Left ventricle myocardium inferior (tissue), 1 donor: Measurements from ENCODE around the gene EIF6. TPM values are rescaled to one million over a fixed set of nuclear protein-coding genes. Genes with fewer than 3 reads are reported as not detected.

Experiments used
- DNase-seq: peaks from one replicate; pipeline ENCODE4 v3.0.0-alpha.2; 2020
- H3K27ac ChIP-seq: fragments of 200-600 bp; replicated peaks from 2 replicates; pipeline ENCODE4 v1.8.0; 2021
- H3K27me3 ChIP-seq: fragments of 200-600 bp; 2 replicates; pipeline ENCODE4 v1.8.0; 2021; ENCODE audit warnings: low read depth
- H3K36me3 ChIP-seq: fragments of 200-600 bp; 2 replicates; pipeline ENCODE4 v1.8.0; 2021
- H3K4me1 ChIP-seq: fragments of 200-600 bp; 2 replicates; pipeline ENCODE4 v1.8.0; 2021
- H3K4me3 ChIP-seq: fragments of 200-600 bp; 2 replicates; pipeline ENCODE4 v1.8.0; 2021; ENCODE audit warnings: mild to moderate bottlenecking, moderate library complexity
- H3K9me3 ChIP-seq: fragments of 200-600 bp; replicated peaks from 2 replicates; pipeline ENCODE4 v1.8.0; 2021
- CTCF ChIP-seq: fragments of 200-600 bp; IDR thresholded peaks from 2 replicates; pipeline ENCODE4 v1.8.0; 2021; ENCODE audit warnings: antibody characterized with exemption, mild to moderate bottlenecking, borderline replicate concordance
- intact Hi-C: fragments of 100-400 bp; cut with micrococcal nuclease; formaldehyde crosslinking; loops from one replicate; pipeline ENCODE4 v1.11.0; 2022
- total RNA-seq: library from RNA; stranded (reverse); fragmentation: NEBNext Ultra II Directional; extraction: Animal tissue kit (Norgen Biotek cat#: 25700); gene quantifications from one replicate; pipeline ENCODE4 v1.2.1, GENCODE V29; 2021
- donor health status: DM: no; HTN: yes; CAD: no; lungs with severe emphysema.

Gene EIF6
- total RNA-seq, 1 donor from 2014 or later = 37.4 TPM

GRCh38 chr20:35303735-35304491 lies 19.3 kb upstream of the EIF6 start:
- H3K27ac ChIP-seq = no peak overlapping the region

GRCh38 chr20:35303382-35303734 lies 18.8 kb upstream of the EIF6 start:
- no peak overlapping the region for H3K27ac ChIP-seq
- no peak for TF ChIP-seq CTCF
- intact Hi-C loops = loop anchor here (10.0 kb wide), 1 partner anchor 141 kb away; no protein-coding TSS in a partner anchor

More at GRCh38 chr20:35303735-35304491, 19.3 kb upstream of the EIF6 start:
- peak; percentile 93 for TF ChIP-seq CTCF
- no peaks in the 10 kb centered on the region for H3K9me3 ChIP-seq
- intact Hi-C loops = loop anchor here (10.0 kb wide), 1 partner anchor 141 kb away; no protein-coding TSS in a partner anchor
- no peak overlapping the region for H3K4me3 ChIP-seq
- peaks cover 9% of the 10 kb centered on the region for H3K36me3 ChIP-seq
- DNase-seq = peak; percentile 71
- no peaks in the 10 kb centered on the region for H3K27me3 ChIP-seq
- peaks cover 29% of the 10 kb centered on the region for H3K4me1 ChIP-seq

GRCh38 chr20:35302421-35303335 lies 18.1 kb upstream of the EIF6 start:
- no peaks in the 10 kb centered on the region for H3K27me3 ChIP-seq
- H3K9me3 ChIP-seq = no peaks in the 10 kb centered on the region
- peaks cover 9% of the 10 kb centered on the region for H3K36me3 ChIP-seq
- DNase-seq = no peak
- no peak overlapping the region for H3K27ac ChIP-seq
- intact Hi-C loops = loop anchor here (10.0 kb wide), 1 partner anchor 142 kb away; no protein-coding TSS in a partner anchor
- no peak overlapping the region for H3K4me3 ChIP-seq
- no peak for TF ChIP-seq CTCF
- H3K4me1 ChIP-seq = peaks cover 17% of the 10 kb centered on the region

More at GRCh38 chr20:35303382-35303734, 18.8 kb upstream of the EIF6 start:
- Histone ChIP-seq H3K4me1 (peaks cover 23% of the 10 kb centered on the region), H3K4me3 (no peak overlapping the region), H3K36me3 (peaks cover 9% of the 10 kb centered on the region), H3K9me3 (no peaks in the 10 kb centered on the region), H3K27me3 (no peaks in the 10 kb centered on the region)
- no peak for DNase-seq

- H3K4me3 ChIP-seq = no peak overlapping the region
- TF ChIP-seq CTCF = no peak
- peaks cover 8% of the 10 kb centered on the region for H3K27me3 ChIP-seq
- intact Hi-C loops = loop anchor here (10.0 kb wide), 1 partner anchor 143 kb away; no protein-coding TSS in a partner anchor
- H3K9me3 ChIP-seq = no peaks in the 10 kb centered on the region
- DNase-seq = no peak
- no peak overlapping the region for H3K27ac ChIP-seq
- H3K4me1 ChIP-seq = peaks cover 4% of the 10 kb centered on the region
- H3K36me3 ChIP-seq = peaks cover 9% of the 10 kb centered on the region
These were observed 16.9 kb upstream of the EIF6 start for GRCh38 chr20:35301426-35301825.

GRCh38 chr20:35300469-35301262 lies 16.1 kb upstream of the EIF6 start:
- no peak for TF ChIP-seq CTCF
- intact Hi-C loops = loop anchor here (10.0 kb wide), 1 partner anchor 144 kb away; no protein-coding TSS in a partner anchor
- Histone ChIP-seq H3K27ac (no peak overlapping the region), H3K4me1 (peaks cover 10% of the 10 kb centered on the region), H3K27me3 (peaks cover 13% of the 10 kb centered on the region), H3K4me3 (no peak overlapping the region), H3K36me3 (peaks cover under 1% of the 10 kb centered on the region), H3K9me3 (no peaks in the 10 kb centered on the region)
- DNase-seq = no peak
